HG02870 (cell line): Measurements from ENCODE around the gene C6orf136.

Experiments
- ATAC-seq: cut with Tn5 transposase; IDR thresholded peaks from one replicate; pipeline ENCODE4 v1.9.1; 2021; ENCODE audit warnings: mild to moderate bottlenecking, moderate library complexity; ENCODE audit not compliant: unreplicated experiment

Gene C6orf136

DNA sequence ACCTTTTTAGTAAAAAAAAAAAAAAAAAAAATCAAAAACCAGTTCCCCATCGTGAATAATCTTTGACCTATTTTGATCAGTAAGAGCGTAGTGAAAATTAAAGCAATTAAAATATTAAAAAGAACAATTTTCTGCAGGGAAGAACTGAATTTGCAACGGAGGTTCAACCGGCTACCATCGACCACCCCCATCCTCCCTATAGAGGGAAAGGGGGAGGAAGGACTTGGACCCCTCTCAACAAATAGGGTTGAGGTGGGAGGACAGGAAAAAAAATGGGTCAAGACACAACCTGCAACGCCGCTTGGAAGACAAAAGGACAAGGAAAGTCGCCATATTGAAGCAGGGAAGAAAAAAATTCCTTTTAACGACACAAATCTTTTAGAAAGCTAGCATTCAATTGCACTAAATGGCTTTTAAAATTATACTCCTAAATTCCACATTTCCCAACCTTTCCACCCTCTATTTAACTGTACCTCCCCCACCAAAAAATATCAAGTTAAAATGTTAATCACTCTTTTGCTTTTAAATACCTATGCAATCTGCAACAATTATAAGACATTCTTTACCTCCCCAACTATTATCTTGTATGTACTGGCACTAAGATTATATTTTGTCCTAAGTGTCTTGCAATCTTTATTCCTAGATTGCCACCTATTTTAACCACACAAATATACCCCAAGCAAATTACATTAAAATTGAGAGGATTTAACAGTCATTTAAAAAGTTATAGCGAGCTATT, 31.5 kb upstream of the C6orf136 start:
- ATAC-seq, result no peak

GRCh38 chr6:30615958-30616810, 30.7 kb upstream of the C6orf136 start:
- ATAC-seq, result no peak

- peak; percentile 82 for ATAC-seq
Observed at GRCh38 chr6:30616811-30617564, 29.9 kb upstream of the C6orf136 start, which contains the start of gene PPP1R10. Gene PPP1R10, minus strand, starts transcription at chr6:30617243. Its CDS starts 7,299 bp downstream, at chr6:30609944.

GRCh38 chr6:30617565-30618269, 29.2 kb upstream of the C6orf136 start, which contains the start of gene MRPS18B:
Gene MRPS18B, plus strand, starts transcription at chr6:30617840. Its CDS starts 26 bp downstream, at chr6:30617866.
- peak; percentile 70 for ATAC-seq

GRCh38 chr6:30618270-30618797, 28.6 kb upstream of the C6orf136 start:
- no peak for ATAC-seq

DNA sequence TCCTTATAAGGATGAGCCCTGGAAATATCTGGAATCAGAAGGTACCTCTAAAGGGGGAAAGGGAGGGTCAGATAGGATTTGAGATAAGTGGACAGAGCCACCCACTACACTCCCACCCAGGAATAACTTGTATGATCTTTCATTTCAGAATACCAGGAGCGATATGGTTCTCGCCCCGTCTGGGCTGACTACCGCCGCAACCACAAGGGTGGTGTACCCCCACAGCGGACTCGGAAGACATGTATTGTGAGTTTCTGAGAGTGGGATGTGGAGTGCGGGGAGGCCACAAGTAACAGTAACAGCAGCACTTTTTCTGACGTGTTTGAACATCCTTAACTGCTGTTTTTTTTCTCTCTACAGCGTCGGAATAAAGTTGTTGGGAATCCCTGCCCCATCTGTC, 27.4 kb upstream of the C6orf136 start:
- ATAC-seq, result no peak

DNA sequence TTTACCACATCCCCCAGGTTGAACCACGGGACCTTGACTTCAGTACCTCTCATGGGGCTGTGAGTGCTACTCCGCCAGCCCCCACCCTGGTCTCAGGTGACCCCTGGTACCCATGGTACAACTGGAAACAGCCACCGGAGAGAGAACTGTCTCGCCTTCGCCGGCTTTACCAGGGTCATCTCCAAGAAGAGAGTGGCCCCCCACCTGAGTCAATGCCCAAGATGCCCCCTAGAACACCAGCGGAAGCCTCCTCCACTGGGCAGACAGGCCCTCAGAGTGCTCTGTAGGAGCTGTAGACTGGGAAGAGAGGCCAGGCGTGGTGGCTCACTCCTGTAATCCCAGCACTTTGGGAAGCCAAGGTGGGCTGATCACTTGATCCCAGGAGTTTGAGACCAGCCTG, 21.4 kb upstream of the C6orf136 start:
- ATAC-seq, result no peak

DNA sequence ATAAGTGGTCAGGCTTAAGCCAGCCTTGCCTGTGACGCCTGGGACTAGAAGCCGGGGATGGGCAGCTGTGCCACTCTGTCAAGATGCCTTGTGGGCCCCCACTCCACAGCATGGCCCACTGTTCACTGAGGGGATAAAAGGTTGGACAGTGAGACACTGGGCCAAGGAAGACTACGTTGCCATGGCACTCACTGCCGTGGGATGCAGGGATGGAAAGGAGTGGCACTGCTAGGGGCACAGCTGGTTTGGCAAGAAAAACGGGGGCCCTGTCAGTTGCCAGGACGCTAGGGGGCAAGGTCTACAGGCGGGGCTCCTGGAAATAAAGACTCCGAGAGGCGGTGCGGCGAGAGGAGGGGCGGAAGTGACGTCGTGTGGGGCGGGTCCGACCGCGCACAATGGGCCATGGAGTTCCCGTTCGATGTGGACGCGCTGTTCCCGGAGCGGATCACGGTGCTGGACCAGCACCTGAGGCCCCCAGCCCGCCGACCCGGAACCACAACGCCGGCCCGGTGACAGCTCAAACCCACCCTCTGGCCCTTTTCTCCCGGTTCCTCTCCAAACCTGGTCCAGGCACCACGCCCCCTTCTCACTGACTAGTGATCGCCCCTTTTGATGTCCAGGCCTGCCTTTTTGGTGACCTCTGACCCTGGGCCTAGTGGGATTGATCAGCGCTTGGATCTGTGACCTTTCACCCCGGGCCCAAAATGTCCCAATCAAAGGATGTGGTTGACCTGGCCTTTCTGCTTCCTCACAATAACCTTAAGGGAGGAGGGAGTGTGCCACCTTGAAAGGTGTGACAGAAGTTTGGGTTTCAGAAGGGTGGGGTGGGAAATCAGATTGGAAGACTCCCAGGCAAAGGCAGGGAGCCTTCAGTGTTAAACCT, 20.2 kb upstream of the C6orf136 start, which contains the start of gene ATAT1:
ATAT1 (plus strand) TSS at position 391 of the 883 bp plus-strand sequence.
- ATAC-seq, result peak; percentile 85

GRCh38 chr6:30635834-30636233, 11.1 kb upstream of the C6orf136 start:
- no peak for ATAC-seq

DNA sequence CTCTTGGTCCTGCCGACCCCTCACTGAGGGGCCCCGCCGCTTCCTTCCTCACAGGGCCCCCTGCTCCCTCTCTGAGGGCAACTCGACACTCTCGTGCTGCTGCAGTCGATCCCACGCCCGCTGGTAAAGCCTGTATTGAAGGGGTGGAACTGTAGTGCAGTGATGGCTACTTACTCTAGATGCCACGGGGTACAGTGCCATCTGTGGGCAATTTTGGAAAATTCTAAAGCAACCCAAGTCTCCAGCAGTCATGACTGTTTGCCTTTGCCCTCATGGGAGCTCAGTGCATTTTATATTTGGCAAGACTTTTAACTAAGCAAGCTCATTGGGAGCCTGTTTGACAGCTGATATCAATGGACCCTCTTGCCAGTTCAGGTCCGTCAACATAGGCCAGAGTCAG, 6.5 kb upstream of the C6orf136 start:
- ATAC-seq, result no peak

- ATAC-seq, result no peak
Observed at GRCh38 chr6:30641048-30641447, 5.9 kb upstream of the C6orf136 start.

- ATAC-seq, result no peak
Observed at GRCh38 chr6:30643656-30644055, 3.3 kb upstream of the C6orf136 start.

DNA sequence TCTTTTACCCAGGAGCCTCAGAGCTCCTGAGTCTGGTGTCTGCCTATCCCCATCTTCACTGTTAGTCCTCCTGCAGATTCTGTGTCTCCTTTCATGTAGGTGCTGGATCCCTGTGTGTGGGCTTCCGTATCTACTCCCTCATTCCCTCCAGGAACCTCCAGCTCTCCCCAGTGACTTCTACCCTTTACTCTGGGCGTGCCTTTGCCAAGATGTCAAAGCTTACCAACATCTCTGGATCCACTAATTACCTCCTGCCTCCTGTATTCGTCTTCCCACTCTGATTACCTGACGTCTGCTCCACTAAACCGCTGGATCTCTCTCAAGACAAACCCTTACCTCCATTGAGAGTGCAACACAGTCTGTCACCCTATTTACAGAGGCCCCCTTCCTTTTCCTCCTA, 2.2 kb upstream of the C6orf136 start:
- no peak for ATAC-seq

- ATAC-seq, result no peak
Observed at GRCh38 chr6:30645989-30646388, 944 bp upstream of the C6orf136 start.

GRCh38 chr6:30647242-30648116, 546 bp downstream of the C6orf136 start:
- ATAC-seq, result peak; percentile 49

DNA sequence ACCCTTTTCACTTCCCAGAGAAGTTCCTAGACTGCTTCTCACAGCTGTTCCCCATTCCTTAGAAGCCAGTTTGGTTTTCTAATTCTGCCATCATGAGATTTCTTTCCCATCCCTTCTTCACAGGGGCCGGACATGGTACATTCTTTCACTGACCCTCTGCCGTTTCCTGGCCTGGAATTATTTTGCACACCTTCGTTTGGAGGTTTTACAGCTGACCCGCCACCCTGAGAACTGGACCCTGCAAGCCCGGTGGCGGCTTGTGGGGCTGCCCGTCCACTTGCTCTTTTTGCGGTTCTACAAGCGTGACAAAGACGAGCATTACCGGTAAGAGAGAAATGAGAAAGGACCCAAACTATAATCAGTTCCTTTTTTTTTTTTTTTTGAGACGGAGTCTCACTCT, 4.2 kb downstream of the C6orf136 start:
- no peak for ATAC-seq

GRCh38 chr6:30654798-30655742, 8.1 kb downstream of the C6orf136 start:
- ATAC-seq, result no peak
